SK-N-SH treated with all-trans-retinoic acid at 6 μM for 48 hours (cell line): ENCODE data around the gene MSS51.

Experiments
- ATAC-seq: fragments of 200-7000 bp; cut with Tn5 transposase; 3 replicates; pipeline ENCODE4 v1.9.1; 2020; ENCODE audit warnings: mild to moderate bottlenecking, moderate library complexity
- ARNTL ChIP-seq: fragments of 450-650 bp; formaldehyde crosslinking; IDR thresholded peaks from 2 replicates; pipeline ENCODE4 v1.5.0; 2020; ENCODE audit warnings: low read depth, mild to moderate bottlenecking, moderate library complexity, borderline replicate concordance
- BACH2 ChIP-seq: fragments of 250-450 bp; sonication (Bioruptor Pico); IDR thresholded peaks from 2 replicates; pipeline ENCODE4 v1.9.0; 2021; ENCODE audit warnings: mild to moderate bottlenecking, borderline replicate concordance
- CREB5 ChIP-seq: fragments of 250-450 bp; sonication (Bioruptor Pico); IDR thresholded peaks from 2 replicates; pipeline ENCODE4 v1.5.1; 2020; ENCODE audit warnings: low read depth, mild to moderate bottlenecking, moderate library complexity
- CSDC2 ChIP-seq: fragments of 250-450 bp; sonication (Bioruptor Pico); IDR thresholded peaks from 2 replicates; pipeline ENCODE4 v1.5.0; 2020; ENCODE audit warnings: mild to moderate bottlenecking, moderate library complexity
- CSRNP3 ChIP-seq: fragments of 250-450 bp; sonication (Bioruptor Pico); IDR thresholded peaks from 2 replicates; pipeline ENCODE4 v1.5.1; 2021; ENCODE audit warnings: mild to moderate bottlenecking, moderate library complexity
- ESRRG ChIP-seq: fragments of 250-450 bp; sonication (Bioruptor Pico); IDR thresholded peaks from 2 replicates; pipeline ENCODE4 v1.6.1; 2021; ENCODE audit warnings: mild to moderate bottlenecking
- GLIS3 ChIP-seq: fragments of 250-450 bp; sonication (Bioruptor Pico); IDR thresholded peaks from 2 replicates; pipeline ENCODE4 v1.5.0; 2020; ENCODE audit warnings: mild to moderate bottlenecking, moderate library complexity
- ISL1 ChIP-seq: fragments of 250-450 bp; sonication (Bioruptor Pico); IDR thresholded peaks from 2 replicates; pipeline ENCODE4 v2.1.2; 2022; ENCODE audit warnings: mild to moderate bottlenecking, moderate library complexity
- OSR1 ChIP-seq: fragments of 250-450 bp; sonication (Bioruptor Pico); IDR thresholded peaks from 2 replicates; pipeline ENCODE4 v1.8.0; 2022; ENCODE audit warnings: moderate library complexity, mild to moderate bottlenecking, inconsistent platforms
- PATZ1 ChIP-seq: fragments of 250-450 bp; sonication (Bioruptor Pico); IDR thresholded peaks from 2 replicates; pipeline ENCODE4 v1.8.0; 2020; ENCODE audit warnings: mild to moderate bottlenecking, moderate library complexity, borderline replicate concordance
- POU6F1 ChIP-seq: fragments of 250-450 bp; sonication (Bioruptor Pico); IDR thresholded peaks from 2 replicates; pipeline ENCODE4 v1.8.0; 2021; ENCODE audit warnings: low read depth, mild to moderate bottlenecking, moderate library complexity, borderline replicate concordance
- PPARA ChIP-seq: fragments of 250-450 bp; sonication (Bioruptor Pico); IDR thresholded peaks from 2 replicates; pipeline ENCODE4 v1.5.0; 2020; ENCODE audit warnings: mild to moderate bottlenecking, borderline replicate concordance
- RARB ChIP-seq: fragments of 250-450 bp; sonication (Bioruptor Pico); IDR thresholded peaks from 2 replicates; pipeline ENCODE4 v1.8.0; 2021; ENCODE audit warnings: mild to moderate bottlenecking, moderate library complexity
- SNAI2 ChIP-seq: fragments of 250-450 bp; sonication (Bioruptor Pico); IDR thresholded peaks from 2 replicates; pipeline ENCODE4 v1.5.0; 2020; ENCODE audit warnings: mild to moderate bottlenecking, moderate library complexity
- TCF4 ChIP-seq: fragments of 250-450 bp; sonication (Bioruptor Pico); IDR thresholded peaks from 2 replicates; pipeline ENCODE4 v1.8.0; 2021; ENCODE audit warnings: mild to moderate bottlenecking, moderate library complexity, borderline replicate concordance
- TOX ChIP-seq: fragments of 250-450 bp; sonication (Bioruptor Pico); IDR thresholded peaks from 2 replicates; pipeline ENCODE4 v1.8.0; 2021; ENCODE audit warnings: mild to moderate bottlenecking, moderate library complexity, borderline replicate concordance
- TSHZ2 ChIP-seq: fragments of 250-450 bp; sonication (Bioruptor Pico); IDR thresholded peaks from 2 replicates; pipeline ENCODE4 v1.5.0; 2020; ENCODE audit warnings: mild to moderate bottlenecking, moderate library complexity
- ZC3H10 ChIP-seq: fragments of 250-450 bp; sonication (Bioruptor Pico); IDR thresholded peaks from 2 replicates; pipeline ENCODE4 v1.5.1; 2021; ENCODE audit warnings: mild to moderate bottlenecking, moderate library complexity
- ZFP3 ChIP-seq: fragments of 250-450 bp; sonication (Bioruptor Pico); IDR thresholded peaks from 2 replicates; pipeline ENCODE4 v1.5.0; 2020; ENCODE audit warnings: mild to moderate bottlenecking, moderate library complexity
- ZFP30 ChIP-seq: fragments of 450-650 bp; formaldehyde crosslinking; IDR thresholded peaks from 2 replicates; pipeline ENCODE4 v1.5.0; 2022; ENCODE audit warnings: mild to moderate bottlenecking, moderate library complexity
- ZNF565 ChIP-seq: fragments of 450-650 bp; formaldehyde crosslinking; conservative IDR thresholded peaks from 2 replicates; pipeline ENCODE4 v1.5.0; 2020; ENCODE audit warnings: low read depth, mild to moderate bottlenecking, moderate library complexity
- ZNF70 ChIP-seq: fragments of 450-650 bp; formaldehyde crosslinking; IDR thresholded peaks from 2 replicates; pipeline ENCODE4 v1.5.0; 2020; ENCODE audit warnings: mild to moderate bottlenecking, moderate library complexity
- ZNF8 ChIP-seq: fragments of 450-650 bp; formaldehyde crosslinking; IDR thresholded peaks from 2 replicates; pipeline ENCODE4 v1.5.0; 2020; ENCODE audit warnings: mild to moderate bottlenecking, moderate library complexity

Gene MSS51

GRCh38 chr10:73439605-73440312, 6.4 kb upstream of the MSS51 start:
- peak; percentile 47; the same call in 2 of the 3 replicates for ATAC-seq
- TF ChIP-seq ZNF8 (no peak), RARB (CRISPR knock-in tag) (no peak), ARNTL (CRISPR knock-in tag) (no peak), TSHZ2 (no peak), PATZ1 (no peak), ZNF565 (no peak), ZC3H10 (CRISPR knock-in tag) (no peak), GLIS3 (CRISPR knock-in tag) (no peak), PPARA (CRISPR knock-in tag) (no peak), ZFP30 (CRISPR knock-in tag) (no peak), CSDC2 (CRISPR knock-in tag) (no peak), BACH2 (CRISPR knock-in tag) (no peak), CREB5 (CRISPR knock-in tag) (no peak), SNAI2 (CRISPR knock-in tag) (no peak), ZFP3 (no peak), ZNF70 (no peak)

GRCh38 chr10:73439055-73439454, 5.7 kb upstream of the MSS51 start:
- TF ChIP-seq ZFP3 (no peak), ZFP30 (CRISPR knock-in tag) (no peak), TOX (CRISPR knock-in tag) (no peak), PPARA (CRISPR knock-in tag) (no peak), TSHZ2 (no peak), CSDC2 (CRISPR knock-in tag) (no peak), POU6F1 (no peak), ISL1 (no peak), ARNTL (CRISPR knock-in tag) (no peak), OSR1 (CRISPR knock-in tag) (no peak), TCF4 (CRISPR knock-in tag) (no peak), CSRNP3 (CRISPR knock-in tag) (no peak), GLIS3 (CRISPR knock-in tag) (no peak), CREB5 (CRISPR knock-in tag) (no peak), ESRRG (CRISPR knock-in tag) (no peak), SNAI2 (CRISPR knock-in tag) (no peak), BACH2 (CRISPR knock-in tag) (no peak), ZNF8 (no peak)
- TF ChIP-seq, all 23 proteins: peak for 0
- ATAC-seq: no peak
